Activated naive CD8-positive, alpha-beta T cell treated with anti-CD3 and anti-CD28 coated beads, Interleukin-2, amount 50 U/mL, for 16 hours (primary cell): ENCODE results near the gene JPH4.

Source experiments
- DNase-seq: peaks from one replicate; pipeline ENCODE4 v3.0.0-alpha.2; 2020; ENCODE audit warnings: low read depth, low spot score

Gene JPH4

DNA sequence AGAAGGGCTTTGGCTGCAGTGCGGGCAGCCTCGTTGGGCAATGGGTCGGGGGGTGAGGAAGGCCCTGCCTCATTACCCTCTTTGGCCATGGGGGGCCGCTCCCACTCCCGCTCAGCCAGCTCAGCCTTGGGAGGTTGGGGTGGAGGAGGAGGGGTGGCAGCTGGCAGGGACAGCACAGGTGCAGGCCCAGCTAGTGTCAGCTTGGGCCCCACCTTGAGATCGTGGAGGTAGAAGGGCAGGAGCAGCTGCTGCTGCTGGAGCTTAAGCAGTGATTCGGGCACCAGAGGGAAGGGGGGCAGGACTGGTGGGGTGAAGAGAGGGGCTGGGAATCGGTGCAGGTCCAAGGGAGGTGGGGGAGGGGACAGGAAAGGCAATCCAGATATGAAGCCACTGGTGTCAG, 53.0 kb downstream of the JPH4 start:
- no peak for DNase-seq

DNA sequence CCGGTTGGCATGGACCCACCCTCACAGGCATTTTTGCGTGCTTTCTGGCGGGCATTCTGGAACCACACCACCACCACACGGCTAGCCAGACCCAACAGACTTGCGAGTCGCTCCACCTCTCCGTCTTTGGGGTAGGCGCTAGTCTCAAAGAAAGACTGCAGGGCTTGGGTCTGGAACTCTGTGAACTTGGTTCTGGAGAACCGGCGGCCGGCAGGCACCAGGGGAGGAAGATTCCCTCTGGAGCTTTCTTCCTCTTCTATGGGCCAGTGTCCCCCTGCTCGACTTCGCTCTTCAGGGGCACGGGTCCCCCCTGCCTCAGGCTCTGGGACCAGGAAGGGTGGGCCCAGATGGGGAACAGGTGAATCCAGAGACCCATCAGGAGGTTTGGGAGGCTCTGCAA, 53.6 kb downstream of the JPH4 start:
- no peak for DNase-seq

DNA sequence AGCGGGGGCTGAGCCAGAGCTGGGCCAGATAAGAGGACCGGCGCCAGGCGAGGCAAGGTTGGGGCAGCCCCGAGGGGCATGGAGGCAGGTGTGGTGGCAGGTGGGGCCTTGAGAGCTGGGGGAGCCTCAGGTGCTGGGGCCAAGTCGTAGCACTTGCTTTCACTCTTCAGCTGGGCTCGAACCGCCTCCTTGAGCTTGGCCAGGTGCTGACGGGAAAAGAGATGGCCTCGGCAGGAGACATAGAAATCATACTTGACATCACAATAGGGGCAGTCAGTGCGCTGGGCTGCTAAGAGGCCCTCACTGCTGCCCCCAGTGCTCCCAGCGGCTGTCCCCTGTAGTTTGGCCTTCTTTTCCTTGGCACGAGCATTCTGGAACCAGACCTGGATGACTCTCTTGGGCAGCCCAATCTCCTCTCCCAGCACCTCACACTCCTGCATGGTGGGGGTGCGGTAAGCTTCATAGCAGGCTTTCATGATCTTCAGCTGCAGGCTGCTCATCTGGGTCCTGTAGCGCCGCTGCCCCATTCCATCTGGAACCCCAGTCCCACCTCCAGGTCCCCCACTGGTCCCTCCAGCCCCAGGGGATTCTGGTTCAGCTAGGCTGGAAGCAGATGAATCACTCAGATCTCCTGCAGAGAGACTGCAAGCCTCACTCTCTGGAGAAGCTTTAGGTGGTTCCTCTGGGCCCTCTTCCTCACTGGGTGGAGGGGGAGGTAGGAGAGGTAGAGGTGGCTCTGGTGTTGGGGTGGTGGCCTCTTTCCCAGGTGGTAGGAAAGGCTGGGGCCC, 55.2 kb downstream of the JPH4 start:
- DNase-seq, result no peak

DNA sequence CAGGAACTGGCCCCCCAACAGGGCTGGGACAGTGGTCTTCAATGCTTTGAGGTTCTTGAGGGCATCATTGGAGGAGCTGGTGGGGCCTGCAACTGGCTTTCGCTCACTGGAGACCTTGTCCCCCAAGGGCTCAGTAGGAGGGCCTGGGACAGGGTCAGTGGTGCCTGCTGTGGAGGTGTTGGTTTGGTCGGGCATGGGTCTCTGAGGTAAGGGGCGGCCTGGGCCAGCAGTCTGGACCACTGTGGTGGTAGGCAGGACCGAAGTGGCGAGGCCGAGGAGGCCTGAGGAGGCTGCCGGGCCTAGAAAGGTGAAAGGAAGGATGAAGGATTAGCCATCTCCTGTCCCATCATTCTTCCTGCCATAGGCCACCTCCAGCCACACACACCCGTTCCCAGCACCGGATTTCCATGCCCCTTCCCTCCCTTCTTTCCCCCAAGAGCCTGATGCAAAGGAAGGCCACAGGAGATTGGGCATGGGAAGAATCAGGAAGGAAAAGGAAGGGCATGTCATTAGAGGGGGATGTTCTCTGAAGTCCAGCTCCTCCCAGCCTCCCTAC, 55.9 kb downstream of the JPH4 start:
- DNase-seq, result no peak

DNA sequence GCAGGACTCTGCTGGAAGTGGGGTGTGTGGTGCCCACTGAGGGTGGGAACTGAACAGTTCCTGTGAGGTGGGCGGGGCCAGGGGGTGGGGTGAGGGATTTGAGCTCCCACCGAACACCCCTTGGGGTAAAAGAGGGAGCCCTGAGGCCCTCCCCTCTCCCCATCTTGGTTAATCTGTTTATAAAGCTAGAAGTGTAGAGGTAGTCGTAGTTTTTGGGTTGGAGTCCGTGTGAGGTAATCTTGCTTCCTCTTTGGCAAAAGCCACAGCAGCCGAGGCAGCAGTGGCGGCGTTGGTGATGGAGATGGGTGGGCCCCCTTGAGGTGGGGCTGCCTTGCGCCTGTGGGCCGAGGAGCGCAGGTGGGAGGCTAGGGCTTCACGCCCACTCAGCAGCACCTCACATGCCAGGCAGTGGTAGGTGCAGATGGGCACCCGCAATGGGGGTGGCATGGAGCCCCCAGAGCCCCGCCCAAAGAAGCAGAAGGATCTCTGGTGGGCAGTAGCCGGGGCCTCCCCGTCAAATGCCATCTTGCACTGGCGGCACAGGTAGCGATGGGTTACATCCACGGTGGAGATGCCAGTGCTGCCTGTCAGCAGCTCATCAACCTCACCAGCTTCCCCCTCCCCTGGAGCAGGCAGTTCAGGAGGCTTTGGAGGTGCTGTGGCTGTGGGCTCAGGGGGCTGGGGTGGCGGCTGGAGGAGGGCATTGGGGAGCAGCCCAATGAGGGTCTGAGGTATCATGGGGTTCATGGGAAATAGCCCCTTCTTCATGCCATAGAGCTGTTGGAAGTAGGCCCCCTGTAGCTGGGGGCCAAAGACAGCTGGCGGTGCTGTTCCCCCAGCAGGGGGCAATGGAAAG, 56.6 kb downstream of the JPH4 start:
- DNase-seq, result no peak

DNA sequence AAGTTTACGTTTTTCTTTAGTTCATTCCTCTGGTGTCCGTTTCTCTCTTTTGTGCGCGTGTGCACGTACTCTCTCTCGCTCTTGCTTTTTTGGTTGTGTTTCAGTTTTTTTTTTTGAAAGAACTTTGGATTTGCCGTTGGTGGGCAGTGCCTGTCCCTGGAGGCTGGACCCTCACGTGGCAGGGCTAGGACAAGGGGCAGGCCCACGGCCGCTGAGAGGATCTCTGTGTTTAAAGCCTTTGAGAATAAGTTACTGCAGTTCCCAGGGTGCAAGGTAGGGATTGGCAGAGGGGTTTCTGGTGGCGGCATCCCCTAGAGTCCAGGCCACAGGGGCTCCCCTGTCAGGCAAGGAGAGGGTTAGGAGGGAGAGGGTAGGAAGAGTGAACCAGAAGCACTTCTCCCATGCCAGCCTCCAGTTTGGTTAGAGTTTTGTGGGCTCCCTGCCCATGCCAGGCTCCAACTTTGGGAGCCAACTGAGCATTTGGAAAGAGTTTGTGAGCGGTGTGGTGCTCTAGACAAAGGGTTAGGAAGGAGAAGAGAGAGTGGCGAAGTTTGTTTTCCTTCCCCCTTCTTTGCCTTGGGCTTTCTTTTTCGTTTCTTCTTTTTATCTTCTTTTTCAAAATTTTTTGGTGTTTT, 57.6 kb downstream of the JPH4 start:
- no peak for DNase-seq

DNA sequence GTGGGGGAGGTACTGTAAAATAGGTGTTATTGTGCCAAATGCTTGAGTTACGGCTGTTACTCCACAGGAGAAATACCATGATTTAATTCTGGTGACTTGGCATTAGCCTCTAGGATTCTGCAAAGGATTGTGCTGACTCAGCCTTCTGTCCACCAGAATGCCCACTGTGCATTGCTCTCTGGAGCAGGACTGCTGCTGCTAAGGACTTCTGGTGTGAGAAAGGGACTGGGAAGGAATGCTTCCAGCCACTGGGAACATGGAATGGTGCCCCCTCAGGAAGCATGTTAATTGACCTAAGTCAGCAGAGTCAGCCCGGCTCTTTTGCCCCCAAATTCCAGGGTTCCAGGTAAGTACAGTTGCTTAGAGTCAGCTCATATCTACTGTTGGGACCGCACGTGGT, 59.9 kb downstream of the JPH4 start:
- DNase-seq, result no peak
